HT1080 (cell line): Measurements from ENCODE around the gene TEDC1. TPM values are rescaled to one million over a fixed set of nuclear protein-coding genes. Genes with fewer than 3 reads are reported as not detected.

Experiments
- DNase-seq: peaks from one replicate; pipeline ENCODE4 v3.0.0-alpha.2; 2015; ENCODE audit warnings: low read depth
- total RNA-seq: library from RNA; depleted of rRNA; stranded (reverse); fragments of >200 nt; shearing (Covaris generic); gene quantifications from 2 replicates; pipeline ENCODE4 v1.2.3, GENCODE V29; 2014

Gene TEDC1
- total RNA-seq, 1 experiment from 2014 or later: 50.2 TPM

DNA sequence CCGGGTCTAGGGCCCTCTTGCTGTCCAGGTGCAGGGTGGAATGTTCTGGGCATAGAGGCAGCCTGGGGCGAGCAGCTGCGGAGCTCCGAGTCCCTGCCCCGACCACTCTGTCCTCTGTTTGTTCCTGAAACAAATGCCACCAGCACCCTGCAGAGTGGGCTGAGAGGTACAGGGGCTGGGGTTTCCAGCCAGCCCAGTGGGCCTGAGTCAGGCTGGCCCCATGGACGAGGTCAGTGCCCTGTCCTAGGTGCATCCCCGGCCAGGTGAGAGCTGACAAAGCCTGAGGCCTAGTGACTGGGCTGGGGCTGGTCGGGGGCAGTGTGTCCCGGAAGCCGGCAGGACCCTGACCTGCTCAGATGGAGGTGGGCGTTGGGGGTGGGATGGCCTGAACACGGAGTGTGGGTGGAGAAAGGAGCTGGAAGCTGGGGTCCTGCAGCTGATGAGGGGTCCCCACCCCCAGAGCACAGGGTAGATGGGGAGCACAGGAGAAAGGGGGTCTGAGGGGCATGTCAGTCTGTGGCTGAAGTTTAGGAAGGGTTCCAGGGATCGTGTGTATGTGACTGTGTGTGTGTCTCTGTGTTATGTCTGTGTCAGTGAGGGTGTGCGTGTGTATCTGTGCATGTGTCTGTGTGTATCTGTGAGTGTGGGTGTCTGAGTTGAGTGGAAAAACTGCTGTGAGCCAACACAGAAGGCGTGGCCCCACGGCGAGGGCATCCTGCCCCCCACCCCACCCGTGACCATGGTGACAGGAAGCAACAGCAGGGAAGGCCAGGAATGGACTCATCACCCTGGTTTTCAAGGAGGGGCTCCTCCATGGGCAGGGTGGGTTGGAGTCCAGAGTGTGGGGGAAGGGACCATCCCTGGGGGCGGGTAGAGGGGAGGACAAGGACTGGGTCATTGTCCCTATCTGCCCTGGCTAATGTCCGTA lies 6.7 kb upstream of the TEDC1 start:
- no peak for DNase-seq

DNA sequence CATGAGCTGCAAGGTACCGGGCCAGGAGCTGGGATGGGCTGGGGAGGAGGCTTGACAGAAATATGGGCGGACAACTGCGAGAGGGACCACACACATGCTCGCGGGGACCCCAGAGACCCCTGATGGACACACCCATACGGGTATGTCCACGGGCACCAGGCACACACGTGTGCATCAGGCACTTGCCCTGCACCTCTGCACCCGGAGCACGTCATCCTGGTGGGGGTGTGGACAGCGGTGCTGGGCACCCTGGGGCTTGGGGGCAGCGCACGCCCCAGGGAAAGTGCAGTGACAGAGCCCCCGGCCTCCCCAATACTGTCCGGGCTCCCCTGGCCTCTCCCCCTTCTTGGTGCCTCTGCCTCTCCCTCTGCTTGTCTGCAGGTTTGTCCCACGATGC lies 6.1 kb upstream of the TEDC1 start:
- no peak for DNase-seq

DNA sequence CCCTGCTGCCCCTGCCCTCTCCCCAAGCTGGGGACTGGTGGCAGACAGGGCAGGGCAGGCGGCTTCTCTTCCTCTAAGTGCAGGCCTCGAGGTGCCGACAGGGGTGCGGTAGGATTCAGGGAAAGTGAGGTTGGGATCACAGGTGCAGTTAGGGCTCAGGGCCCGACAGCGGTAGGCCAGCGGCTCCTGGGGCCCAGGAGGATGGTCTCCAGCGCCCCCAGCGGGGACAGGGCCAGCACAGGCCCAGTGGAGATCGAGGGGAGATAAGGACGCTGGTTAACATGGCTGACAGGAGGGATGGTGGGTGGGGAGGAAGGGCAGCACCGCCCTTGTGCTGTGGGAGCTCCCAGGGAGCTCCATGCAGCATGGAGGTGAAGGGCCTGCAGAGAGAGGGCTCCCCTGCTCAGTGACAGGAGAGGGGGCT lies 5.3 kb upstream of the TEDC1 start:
- DNase-seq: no peak

DNA sequence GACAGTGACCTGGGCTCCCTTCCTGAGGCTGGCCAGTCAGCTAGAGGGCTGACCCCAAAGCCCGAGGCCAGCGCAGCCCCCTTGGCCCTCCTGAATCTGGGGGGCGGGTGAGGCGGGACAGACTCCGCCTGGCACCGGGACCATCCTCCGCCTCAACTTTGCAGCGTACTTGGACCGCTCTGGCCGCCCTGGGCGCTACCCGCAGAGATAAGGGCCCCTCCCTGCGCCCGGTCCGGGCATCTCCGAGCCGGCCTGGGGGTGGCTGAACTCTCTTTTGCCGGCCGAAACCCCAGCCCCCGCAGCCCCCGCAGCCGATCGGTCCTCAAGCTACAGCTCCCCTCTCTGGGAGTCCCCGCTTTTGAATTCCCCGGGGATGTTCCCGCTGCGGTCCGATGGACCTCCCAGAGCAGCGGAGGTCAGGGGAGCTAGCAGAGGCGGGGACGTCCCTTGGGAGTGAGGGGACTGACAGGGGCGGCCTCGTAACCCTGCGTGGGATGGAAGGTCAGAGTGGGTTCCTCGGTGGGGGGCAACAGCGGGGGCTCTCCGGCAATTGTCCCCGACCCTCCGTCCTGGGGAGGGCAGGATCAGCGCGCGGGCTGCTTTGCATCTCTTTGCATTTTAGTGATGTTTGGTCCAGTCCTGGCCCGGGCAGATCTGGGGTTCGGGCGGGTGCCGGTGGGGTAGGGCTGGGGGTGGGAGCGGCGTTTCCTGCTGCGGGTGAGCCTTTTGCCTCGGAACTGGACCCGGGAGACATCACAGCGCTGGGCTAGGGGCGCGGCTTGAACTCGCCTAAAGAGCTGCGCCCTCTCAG lies 4.7 kb upstream of the TEDC1 start, which contains the start of gene CRIP1:
TSS of gene CRIP1 (plus strand) at position 724 of the 811 bp plus-strand sequence. CDS start 374 bp downstream, outside the sequence.
- DNase-seq: no peak

DNA sequence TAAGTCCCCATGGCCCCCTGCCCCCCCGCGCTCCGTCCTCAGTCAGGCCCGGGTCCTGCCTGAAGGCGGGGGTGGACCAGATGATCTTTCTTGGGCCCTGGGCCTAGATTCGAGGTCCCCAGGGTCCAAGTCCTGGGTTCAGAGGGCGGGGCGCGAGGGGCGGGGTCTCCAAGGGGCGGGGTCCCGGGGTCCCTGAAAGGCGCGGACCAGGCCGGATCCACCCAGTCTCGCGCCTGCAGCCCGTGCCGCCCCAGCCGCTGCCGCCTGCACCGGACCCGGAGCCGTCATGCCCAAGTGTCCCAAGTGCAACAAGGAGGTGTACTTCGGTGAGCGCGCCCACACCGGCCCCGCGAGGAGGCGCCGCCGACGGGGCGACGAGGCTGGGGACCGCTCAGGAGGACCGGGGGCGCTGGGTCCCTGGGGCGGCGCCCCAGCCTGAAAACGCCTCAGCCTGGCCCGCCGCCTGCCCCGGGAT lies 4.0 kb upstream of the TEDC1 start:
- DNase-seq: no peak

DNA sequence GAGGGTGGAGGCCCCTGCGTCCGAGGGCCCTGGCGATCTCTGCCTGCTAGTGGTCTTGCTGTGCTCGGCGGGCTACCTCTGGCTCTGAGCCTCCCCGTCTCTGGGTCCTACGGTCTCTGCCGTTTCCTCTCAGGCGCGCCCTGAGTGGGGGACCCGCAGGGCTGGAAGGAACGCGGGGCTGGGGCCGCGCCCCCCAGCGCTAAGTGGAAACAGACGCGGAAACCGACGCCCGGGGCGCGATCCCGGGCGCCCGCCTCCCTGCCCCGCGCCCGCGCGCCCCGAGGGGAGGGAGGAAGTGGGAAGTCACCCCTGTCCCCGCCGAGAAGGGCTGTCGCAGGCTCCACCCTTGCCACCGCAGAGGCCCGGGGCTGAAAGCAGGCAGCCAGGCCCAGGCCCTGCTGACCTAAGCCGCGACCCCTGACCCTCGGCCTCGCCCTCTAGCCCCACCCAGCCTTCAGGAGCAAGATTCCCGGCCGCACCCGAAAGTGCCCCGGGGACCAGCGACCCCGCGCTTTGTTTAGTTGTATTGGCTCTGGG lies 3.5 kb upstream of the TEDC1 start:
- no peak for DNase-seq

DNA sequence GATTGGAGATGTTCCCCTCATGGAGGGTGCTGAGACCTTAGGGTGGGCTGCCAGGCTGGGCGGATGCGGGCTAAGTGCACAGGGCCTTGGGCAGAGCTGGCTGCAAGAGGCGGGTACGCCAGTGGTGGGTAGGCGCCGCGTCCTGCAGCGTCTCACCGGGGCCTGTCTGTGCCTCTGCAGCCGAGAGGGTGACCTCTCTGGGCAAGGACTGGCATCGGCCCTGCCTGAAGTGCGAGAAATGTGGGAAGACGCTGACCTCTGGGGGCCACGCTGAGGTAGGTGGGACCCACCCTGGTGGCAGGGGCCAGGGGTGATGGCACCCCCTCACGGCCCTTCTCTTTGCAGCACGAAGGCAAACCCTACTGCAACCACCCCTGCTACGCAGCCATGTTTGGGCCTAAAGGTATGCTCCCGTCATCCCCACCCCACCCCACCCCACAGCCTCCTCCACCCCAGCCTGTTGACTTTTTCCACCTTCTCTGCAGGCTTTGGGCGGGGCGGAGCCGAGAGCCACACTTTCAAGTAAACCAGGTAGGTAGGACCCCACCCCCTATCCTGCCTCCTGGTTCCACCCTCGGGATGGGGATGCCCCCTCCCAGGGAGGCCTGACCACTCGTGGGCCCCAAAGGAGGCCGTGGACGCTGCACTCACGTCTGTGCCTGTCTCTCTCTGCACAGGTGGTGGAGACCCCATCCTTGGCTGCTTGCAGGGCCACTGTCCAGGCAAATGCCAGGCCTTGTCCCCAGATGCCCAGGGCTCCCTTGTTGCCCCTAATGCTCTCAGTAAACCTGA lies 2.9 kb upstream of the TEDC1 start:
- no peak for DNase-seq

DNA sequence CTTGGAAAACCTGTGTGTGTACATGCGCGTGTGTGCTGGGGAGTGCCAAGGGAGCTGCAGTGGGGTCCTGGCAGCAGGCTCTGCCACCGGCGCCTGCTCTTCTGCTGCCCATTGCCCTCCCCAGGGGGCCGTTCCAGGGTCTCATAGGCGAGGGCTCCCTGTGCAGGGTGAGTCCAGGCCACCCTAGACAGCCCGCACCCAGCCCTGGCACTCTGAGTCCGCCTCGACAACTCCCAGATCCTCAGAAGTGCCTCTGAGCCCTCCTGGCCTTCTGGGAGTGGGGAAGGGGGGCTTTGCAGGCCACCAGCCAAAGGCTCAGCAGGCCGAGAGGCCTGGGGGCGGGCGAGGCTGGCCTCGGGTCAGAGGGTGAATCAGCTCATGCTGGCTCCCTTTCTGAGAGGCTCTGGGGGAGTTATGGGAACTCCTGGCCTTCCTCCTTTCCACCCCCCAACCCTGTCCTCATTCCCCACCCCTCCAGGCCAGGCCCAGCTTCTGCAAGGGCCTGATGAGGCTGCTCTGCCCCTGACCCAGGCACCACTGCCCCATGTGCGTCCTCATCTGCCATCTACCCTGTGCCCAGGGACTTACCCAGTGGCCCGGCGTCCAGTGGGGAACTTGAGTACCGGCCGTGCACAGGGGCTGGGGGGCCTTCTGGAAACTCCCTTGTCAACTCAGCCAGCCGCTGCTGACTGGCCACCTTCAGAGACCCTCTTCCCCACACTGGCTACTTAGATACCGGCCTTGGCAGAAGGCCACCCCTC lies 2.1 kb upstream of the TEDC1 start:
- DNase-seq: no peak

DNA sequence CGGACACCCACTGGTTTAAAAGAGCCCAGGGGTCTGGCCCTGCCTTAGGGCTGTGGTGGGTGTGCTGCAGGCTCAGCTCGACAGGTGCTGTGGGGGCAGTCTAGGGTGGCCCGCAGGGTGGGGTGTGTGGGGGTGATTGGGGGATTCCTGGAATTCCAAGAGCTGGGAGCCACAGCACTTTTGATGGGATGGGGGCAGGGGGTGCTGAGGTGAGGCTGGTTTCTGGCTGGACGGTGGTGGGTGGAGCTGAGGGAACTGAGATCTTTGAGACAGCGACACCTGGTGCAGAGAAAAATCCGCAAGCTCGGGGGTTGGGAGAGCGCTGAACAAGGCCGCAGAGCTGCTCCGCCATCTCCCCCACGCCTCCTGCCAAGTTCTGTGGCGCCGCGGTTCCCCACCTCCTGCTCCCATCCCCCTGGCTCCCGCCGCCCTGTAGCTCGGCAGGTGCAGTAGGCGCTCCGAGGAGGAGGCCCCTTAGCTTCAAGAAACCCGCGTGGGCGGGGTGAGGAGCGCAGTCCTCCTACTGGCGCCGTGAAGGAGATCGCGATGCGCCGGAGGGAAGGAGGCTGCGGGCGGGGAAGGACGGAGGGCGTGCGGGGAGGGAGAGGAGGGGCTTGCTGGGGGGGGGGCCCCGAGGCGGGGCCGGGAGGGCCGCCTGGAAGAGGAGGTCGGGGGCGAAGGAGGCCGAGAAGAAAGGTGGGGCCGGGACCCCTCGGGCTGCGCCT lies 1.3 kb upstream of the TEDC1 start:
- DNase-seq: peak; percentile 87

DNA sequence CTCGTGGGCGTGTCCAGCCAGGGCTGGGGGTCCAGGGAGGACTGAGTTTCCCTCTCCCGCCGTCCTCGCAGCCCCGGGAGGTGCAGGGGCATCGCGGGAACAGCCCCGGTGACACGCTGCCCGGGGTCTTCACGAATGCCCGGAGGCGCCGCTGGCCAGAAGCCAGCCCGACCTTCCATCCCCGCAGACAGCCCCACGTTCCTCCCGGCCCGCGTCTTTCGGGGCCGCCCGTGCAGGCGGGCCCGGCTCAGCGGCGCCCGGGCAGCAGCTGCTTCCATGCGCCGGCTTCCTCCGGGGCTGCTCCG lies 827 bp upstream of the TEDC1 start:
- no peak for DNase-seq

DNA sequence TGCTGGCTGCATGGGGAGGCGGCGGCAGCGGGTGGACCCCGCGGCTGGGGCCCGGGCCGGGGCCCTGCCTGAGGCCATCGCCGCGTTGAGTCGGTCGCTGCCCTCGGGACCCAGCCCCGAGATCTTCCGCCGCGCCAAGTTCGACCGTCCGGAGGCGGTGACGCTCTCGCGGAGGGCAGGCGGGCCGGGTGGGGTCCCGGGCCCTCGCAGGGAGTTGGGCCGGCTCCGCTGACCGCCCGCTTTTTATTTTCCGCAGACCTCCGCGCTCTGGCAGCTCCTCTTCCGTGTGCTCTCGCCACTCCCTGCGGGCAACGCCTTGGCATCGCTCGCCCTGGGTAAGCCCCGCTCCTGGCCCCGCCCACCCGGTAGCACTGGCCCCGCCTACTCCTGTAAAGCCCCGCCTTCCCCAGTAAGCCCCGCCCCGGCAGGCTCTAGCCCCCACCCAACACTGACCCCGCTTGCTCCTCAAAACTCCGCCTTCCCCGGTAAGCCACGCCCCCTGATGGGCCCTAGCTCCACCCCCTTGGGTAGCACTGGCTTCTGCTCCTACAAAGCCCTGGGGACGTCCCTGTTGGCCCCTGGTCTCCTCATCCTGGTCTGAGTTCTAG lies 424 bp downstream of the TEDC1 start:
- peak; percentile 57 for DNase-seq

DNA sequence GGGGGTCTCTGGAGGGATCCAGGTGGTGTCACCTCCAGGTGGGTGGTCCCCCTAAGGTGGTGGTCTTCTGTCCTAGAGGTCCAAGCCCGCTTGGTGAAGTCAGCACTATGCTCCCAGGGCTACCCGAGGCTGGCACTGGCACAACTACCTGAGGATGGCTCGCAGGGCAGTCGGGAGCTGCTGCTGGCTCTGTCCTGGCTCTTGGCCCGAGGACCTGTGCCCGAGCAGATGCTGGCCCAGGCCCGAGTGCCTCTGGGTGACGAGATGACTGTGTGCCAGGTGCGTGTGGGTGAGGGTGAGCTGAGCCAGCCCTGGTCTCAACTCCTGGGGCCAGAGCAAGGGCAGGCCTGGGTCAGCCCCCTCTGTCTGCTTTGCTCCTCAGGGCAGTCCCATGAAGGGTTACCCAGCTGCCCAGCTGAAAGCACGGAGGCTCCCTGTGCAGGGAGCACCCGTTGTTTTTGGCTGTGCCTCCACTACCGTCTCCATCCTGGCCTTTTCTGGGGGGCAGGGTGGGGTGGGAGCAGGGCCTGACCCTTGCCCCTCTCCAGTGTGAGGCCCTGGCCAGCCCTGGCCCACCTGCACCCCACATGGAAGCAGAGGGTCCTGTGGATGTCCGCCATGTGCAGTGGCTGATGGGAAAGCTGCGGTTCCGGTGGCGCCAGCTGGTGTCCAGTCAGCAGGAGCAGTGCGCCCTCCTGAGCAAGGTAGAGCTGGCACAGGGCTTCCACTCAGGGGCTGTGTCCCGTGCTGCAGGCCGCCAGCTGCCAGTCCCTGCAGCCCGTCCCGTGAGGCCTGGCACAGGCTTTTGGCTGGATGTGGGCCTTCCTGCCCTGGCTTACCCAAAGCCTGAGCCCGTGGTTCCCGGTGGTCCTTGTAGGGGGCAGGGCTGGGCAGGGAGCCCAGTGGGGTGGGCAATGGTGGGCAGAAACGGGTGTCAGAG lies 1.3 kb downstream of the TEDC1 start:
- DNase-seq: no peak

DNA sequence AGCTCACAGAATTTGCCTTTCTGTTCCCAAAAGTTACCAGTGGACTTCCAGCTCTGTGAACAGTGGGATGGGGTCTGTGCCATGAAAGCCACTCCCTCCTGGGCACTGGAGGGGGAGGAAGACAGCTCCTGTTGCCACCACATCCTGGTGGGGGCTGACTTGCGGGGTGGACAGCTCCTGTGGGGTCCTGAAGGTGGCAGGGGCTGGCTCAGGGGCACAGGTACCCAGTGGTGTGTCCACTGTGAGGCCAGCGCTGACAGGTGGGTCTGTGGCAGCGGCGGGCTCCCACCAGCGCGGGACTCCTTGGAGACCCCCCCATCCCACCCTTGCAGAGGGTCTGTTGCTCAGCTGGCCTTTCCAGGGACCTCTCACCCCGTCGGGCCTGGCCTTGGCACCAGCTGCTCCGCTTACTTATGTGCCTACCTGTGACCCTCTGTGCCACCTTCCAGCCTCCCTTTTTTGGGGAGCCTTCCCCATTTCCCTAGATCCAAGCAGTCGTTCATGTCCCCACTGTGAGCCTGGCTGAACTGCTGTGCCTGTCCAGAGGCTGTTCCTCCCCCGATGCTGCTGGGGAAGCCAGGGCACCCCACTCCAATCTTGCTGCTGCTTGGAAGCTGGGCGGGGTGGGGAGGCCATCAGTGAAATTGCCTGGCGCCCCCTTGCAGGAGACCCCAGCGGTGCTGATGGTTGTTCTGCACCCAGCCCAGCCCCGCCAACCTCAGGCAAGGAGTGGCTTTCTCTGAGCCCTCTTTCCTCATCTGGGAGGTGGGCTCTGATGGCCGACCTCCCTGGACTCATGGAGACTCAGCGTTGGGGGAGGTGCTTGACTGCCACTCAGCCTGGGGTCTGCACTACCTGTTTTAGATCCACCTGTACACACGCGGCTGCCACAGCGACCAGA lies 2.2 kb downstream of the TEDC1 start:
- DNase-seq: no peak

DNA sequence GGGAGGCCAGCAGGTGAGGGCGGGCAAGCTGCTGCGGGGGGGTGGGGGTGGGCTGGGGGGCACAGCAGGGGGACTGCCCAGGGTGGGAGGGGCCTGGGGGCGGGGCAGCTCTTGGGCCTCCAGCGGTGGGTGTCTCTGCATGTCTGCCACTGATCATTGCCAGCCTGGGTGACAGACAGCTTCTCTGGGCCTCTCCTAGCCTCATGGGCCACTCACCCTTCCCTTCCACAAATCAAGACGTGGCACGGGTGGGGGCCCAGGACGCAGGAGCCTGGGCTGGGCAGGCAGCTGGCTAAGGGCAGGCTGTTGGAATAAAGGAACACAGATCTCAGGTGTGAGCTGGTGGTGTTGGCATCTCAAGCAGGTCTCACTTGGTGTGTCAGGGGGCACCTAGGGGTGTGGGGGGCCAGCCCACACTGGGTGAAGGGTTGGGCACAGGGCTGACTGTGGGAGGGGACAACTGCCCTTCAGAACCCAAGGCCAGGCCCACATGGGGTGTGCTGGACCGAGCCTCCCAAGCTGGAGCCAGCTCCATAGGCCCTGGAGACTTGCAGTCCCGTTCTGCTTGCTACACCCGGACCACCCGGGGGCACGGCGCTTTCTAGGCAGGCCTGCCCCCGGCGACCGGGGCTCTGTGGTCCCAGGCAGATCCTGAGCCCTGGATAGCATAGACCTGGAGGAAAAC lies 3.0 kb downstream of the TEDC1 start:
- no peak for DNase-seq

DNA sequence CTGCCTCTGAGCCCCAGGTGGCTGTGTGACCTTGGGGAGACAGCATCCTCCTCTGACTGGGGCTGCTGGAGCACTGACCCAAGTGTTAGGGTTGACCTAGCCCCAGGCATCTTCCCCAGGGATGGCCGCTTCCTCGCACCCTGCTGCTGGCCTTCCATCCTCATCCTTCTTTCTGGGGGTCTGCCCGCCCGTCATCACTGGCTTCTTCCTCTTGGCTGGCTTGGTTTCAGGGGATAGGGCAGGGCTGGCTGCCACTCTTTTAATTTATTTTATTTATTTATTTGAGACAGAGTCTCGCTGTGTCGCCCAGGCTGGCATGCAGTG lies 3.5 kb downstream of the TEDC1 start:
- no peak for DNase-seq

DNA sequence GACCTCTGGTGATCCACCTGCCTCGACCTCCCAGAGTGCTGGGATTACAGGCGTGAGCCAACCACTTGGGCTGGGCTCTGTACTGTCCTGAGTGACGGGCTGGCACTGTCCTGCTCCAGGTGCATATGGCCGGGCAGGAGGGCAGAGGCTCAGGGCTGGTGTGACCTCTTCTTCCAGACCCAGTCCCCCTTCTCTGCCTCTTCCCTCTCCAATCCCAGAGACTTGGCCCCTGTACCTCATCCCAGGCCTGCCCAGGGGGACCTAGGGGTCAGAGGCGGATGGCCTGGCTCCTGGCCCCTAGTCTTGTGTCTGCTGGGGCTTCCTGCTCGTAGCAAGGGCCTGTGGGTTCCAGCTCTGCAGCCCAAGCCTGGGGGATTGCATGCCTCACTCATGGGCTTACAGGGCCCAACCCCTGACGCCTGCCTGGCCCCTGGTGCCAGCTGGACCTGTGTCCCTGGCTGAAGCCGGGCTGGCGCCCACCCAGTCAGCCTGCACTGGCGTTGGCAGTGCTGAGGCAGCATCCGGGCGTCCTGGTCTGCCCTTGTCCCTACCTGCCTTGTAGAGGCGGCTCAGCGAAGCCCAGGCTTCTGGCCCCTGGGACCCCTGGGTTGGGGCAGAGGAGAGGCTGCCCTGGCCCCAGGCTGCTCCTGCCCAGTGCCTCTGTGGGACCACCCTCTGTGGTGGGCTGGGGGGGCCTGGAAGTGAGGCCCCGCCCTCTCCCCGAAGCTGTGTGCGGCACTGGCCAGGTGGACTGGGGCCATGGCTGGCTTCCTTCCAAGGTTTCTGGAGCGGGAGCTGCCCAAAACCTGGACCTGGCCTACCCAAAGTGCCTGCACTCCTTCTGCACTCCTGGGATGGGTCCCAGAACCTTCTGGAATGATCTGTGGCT lies 4.3 kb downstream of the TEDC1 start:
- DNase-seq: no peak
